HG02642 (cell line): ENCODE results near the gene MYOM1.

ENCODE experiments used
- ATAC-seq: cut with Tn5 transposase; IDR thresholded peaks from one replicate; pipeline ENCODE4 v1.9.1; 2021; ENCODE audit warnings: mild to moderate bottlenecking; ENCODE audit not compliant: unreplicated experiment, poor library complexity

The MYOM1 gene

DNA sequence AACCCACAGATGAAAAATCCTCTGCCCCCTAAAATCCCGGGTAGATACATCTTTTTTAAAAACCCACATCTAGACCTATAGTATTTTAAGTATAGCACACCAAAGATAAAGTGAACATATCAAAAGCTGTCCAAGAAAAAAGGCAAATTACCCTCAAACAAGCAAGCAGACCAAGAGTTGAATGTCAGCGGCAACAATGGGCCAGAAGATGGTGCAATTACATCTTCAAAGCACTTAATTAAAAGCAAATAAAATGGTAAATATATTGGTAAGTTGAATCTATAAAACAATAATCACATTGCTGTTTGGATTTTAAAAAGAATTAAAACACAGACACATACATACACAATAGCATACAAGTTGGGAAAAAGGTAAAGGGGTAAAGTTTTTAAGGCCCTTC is 98.5 kb downstream of the MYOM1 start:
- ATAC-seq: no peak

DNA sequence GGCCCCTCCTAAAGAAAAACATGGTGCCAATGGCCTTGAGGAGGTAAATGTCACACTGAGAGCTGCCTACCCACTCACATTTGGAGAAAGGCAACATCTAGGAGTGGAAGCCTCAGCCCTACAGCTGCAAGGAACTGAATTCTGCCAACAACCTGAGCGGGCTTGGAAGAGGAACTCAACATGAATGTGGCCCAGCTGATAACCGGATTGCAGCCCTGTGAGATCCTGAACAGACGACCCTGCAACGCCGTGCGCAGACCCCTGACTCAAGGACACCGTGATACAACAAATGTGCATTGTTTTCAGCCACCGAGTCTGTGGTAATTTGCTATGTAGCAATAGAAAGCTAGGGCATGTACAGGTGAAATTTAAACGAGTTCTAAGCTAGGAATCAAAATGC is 99.4 kb downstream of the MYOM1 start:
- ATAC-seq: no peak

DNA sequence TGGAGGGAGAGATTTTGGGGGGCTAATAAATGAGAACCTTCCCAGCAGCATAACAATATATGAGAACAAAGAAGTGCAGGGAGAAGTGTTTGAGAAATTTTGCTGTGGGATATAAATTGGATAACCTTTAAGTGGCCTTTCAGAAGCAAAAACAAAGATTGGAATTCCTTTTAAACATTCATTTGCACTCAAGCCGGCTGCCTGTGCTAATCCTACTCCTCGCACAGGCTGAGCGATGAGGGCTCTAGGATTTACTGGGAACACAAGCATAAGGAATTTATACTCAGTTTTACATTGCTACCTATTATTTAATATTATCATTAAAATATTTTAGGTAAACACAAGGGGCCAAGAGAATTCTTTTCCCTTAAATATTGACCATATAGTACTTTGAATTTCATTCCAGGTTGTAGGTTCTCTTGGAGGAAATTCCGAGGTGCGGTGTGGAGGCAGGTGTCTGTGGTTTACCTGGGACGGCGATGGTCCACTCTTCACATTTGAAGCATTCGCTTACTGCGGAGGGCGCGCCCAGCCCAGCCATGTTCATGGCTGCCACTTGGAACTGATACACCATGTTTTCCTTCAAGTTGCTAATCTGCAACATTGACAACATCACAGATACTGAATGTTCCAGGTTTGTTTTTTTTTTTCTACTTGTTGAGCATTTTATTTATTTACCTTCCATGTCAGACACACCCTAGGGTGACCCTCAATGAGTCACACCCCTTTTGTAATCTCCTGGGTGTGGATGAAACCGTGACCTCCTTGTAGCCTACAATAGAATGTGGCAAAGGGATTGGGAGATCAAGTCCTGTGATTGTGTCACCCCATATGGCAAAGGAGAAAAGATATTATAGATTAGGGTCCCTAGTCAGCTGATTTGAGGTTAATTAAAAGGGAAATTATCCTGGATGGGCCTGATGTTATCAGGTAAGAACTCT is 100.1 kb downstream of the MYOM1 start:
- no peak for ATAC-seq

DNA sequence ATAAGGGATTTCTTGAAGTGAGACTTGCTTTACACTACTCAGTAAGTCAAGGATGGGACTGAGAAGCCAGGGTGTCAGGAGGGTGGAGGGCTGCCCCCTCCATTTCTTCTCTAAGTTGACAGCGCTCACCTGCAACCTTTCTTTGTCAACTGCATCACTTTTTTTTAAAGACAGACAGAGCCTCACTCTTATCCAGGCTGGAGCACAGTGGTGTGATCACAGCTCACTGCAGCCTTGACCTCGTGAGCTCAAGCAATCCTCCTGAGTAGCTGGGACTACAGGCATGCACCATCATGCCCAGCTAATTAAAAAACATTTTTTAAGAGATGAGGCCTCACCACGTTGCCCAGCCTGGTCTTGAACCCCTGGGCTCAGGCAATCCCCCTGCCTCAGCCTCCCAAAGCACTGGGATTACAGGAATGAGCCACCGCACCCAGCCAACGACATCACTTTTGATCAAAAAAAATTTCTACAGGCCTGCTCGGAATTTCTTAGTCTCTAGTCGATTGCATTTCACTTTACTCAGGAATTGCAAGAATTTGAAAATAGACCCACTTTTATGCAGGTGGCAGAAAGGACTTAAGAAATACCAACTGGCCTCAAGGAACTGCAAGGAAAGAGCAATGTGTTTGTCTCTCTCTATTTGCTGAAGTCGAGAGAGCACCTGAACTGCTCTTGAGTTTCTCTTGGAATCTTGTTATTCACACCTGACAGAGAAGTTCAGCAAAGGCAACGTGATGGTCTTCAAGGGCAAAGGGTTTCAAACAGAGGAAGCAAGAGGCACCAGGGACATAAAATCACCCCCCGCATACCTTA is 101.4 kb downstream of the MYOM1 start:
- no peak for ATAC-seq

DNA sequence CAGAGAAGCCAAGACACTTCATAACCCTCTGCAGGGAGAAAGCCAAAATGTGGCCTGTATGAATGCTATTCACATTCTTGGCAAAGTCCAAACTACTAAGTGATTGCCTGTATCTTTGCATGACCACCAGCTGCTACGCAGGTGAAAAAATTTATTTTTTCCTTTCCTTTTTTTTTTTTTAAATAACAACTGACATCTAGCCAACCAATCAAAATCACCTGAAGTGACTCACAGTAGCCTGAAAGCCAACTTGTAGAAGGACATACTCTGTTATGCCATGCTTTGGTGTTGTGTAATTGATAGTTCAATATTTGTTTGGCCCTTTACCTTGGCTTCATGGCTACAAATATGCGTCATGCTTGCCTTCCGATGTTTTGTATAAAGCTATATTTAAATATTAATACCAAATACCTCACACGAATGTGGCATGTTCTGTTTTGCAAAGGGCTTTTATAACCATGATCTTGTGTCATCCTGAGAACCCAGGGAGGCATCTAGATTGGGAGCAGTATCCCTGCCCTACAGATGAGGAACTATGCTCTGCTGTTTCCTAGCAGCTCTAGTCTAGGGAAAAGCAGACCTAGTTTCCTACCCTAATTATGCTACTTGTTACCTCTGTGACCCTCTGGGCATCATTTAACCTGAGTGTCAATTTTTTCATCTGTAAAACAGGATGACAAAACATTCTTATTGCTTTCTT is 102.1 kb downstream of the MYOM1 start:
- ATAC-seq: no peak

DNA sequence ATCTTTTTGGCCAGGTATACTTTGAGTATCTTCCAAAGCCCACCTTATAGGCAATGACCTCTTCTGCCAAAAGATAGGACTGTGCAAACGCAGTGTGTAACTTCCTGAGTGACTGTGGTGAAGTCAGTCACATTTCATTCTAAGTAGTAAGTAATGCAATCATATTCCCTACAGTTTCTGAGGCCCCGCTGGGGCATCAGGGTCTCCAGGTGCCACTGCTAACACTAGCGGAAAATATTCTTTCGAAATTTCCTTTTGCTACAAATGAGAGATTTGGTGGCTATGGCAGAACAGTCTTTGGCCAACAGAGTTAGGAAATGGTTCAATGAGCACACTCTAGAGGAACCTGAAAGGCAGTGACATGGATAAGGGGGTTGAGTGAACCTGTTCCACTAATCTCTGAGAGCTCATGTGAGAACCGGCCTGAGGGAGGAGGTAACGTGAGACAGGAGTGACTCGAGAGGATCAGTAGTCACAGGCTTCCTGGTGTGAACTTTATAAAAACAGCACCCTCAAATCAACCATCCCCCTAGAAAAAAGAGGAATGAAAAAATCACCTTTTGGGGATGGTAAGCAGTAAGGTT is 104.2 kb downstream of the MYOM1 start:
- ATAC-seq: no peak

DNA sequence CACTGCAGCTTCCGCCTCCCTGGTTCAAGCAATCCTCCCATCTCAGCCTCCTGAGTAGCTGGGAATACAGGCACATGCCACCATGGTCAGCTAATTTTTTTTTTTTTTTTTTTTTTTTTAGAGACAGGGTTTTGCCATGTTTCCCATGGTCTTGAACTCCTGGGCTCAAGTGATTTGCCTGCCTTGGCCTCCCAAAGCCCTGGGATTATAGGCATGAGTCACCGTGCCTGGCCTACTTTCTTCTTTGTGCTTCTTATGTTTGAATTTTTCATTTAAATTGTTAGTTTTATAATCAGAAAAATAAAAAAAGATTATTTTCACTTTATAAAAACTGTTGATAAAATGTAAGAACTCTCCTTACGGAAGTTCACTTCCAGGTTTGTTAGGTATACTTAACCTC is 105.3 kb downstream of the MYOM1 start:
- ATAC-seq: no peak

DNA sequence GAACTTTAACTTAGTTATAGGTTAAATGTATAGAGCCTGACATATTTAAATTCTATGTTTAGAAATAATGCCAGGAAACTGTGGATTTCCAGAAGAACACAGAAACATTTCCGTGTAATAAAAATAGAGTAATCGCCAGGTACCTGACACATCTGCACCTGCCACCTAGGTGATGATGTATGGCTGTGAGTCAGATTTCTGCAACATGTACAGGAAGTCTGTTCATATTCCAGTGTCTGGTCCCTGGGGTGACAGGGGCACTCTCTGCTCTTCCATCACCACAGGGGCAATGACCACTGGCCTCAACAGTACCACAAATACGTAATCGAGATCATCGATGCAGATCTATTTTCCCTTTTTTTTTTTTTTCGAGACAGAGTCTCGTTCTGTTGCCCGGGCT is 105.7 kb downstream of the MYOM1 start:
- no peak for ATAC-seq

DNA sequence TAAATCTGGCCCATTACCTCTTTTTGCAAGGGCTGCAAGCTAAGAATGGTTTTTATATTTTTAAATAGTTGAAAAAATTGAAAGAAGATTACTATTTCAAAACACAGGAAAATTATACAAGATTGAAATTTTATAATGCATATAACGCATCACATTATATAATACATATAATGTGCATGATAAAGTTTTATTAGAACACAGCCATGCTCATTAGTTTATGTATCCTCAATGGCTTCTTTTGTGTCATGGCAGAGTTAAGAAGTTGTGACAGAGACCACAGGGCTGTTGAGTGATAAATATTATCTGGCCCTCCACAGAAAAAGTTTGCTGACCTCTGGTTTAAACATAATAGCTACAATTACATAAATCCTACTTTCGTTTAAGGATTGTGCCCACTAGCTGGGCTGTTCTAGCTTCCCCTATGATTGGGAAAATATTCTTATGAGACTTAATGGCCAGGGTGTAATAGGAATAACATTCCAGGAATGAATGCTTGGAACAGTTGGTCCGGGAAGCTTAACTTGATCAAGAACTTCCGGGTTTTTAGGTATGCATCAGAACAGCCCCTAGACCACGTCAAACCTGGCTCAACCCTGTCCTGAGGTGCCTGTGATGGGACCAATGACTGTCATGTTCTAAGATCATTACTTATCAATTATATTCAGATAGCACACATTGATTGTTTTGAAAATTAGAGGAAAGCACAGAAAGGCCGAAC is 108.1 kb downstream of the MYOM1 start:
- no peak for ATAC-seq

DNA sequence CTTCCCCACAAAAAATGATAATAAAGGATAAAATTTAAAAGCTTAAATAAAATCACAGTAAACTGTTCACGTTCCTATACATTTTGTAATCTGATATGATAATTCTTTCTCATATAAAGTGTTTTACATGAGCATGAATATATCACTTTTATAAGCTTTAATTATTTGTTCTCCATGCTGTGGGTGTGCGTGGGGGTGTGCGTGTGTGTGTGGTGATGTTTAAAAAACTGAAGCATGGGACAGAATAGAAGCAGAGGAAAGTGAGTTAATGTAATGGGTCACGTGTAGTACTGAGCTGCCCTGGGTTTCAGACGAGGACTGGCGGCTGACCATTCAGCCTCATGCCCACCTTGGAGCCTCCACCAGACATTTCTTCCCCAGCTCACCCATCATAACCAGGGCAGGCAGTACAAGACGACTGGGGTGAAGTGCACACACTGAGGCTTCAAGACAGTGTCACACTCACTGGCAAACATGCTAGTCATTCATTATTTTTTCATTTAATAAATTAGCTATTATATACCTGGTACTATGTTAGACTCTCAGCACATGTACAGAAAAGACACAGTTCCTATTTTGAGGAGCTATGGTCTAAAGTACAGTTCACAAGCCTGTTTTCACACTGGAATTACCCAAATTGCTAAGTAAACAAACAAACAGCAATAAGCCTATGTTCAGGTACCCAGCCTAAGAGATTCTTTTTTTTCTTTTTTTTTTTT is 109.6 kb downstream of the MYOM1 start:
- no peak for ATAC-seq

DNA sequence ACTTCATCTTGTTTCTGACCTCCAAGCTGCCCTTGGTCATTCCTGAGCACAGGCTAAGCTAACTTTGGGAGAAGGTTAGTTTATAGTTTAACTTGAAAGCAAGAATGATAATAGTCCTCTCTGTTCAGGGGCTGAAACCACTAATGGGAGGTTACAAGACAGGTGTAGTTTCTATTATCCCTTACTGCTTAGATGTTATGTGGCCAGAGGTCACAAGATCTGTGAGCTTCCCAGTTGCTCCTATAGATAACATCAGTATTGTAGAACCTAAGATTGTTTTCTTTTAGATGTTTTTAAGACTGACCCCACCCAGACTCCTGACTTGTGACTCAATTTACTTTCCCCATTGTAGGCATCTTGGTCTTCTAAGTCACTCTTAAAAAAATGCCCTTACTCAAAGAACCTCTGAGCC is 112.0 kb downstream of the MYOM1 start:
- no peak for ATAC-seq

DNA sequence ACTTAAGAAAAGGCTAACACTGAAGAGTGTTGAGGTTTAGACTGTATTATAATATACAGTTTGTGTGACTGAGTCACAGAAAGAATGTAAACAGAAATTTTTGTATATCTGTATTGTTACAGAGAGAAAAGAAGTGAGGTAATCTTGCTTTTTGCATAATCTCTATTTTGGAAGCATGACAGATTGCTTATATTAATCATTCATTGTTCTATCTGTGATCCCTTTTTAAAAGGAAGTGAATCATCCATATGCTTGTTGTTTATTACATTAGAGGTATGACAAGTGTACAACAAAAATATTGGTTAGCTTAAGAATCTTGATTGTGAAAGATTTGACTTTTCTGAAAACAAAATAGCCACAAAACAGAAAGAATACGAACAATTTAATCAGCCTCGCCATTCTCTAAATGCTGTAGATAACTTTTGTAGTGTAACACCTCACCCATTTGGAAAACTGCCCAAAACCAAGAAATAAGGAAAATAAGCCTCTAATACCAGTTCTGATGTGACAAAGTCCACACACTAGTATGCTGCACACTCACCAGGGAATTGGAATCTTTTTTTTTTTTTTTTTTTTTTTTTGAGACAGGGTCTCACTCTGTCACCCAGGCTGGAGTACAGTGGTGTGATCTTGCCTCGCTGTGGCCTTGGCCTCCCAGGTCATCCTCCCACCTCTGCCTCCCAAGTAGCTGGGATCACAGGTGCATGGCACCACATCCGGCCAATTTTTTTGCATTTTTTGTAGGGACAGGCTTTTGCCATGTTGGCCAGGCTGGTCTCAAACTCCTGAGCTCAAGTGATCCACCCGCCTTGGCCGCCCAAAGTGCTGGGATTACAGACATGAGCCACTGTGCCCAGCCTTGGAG is 115.3 kb downstream of the MYOM1 start:
- no peak for ATAC-seq

DNA sequence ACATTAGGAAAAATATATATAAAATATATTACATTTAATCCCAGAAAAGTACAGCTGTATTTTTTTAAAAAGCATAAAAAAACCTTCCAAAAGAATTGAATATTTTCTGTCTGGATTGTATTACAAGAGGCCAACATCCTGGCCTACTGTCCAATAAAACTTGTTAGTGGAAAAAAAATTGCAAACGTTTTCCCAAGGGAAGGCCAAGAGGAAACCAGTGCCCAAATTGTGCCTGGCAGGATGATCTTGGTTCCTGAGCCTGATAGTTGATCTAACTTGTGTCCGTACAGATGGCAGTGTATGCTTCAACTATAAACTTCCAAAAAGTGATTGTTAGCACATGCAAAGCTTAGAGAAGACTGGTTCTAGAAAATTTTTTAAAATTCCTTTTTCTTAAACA is 116.2 kb downstream of the MYOM1 start:
- no peak for ATAC-seq

DNA sequence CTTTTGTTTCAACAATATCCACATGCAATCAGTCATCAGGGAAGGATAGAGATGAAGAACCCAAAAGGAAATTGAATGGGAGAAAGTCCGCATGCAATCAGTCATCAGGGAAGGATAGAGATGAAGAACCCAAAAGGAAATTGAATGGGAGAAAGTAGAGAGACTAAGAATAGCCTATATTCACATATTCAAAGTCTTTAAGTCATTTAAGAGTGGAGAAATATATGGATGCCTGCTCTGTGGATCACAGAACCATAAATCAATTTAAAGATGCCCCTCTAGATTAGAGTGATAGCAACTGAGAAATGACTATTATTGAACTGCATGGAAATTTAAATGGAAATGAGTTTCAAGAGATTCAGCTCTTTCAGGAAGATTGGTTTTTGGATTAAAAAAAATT is 116.8 kb downstream of the MYOM1 start:
- ATAC-seq: no peak

DNA sequence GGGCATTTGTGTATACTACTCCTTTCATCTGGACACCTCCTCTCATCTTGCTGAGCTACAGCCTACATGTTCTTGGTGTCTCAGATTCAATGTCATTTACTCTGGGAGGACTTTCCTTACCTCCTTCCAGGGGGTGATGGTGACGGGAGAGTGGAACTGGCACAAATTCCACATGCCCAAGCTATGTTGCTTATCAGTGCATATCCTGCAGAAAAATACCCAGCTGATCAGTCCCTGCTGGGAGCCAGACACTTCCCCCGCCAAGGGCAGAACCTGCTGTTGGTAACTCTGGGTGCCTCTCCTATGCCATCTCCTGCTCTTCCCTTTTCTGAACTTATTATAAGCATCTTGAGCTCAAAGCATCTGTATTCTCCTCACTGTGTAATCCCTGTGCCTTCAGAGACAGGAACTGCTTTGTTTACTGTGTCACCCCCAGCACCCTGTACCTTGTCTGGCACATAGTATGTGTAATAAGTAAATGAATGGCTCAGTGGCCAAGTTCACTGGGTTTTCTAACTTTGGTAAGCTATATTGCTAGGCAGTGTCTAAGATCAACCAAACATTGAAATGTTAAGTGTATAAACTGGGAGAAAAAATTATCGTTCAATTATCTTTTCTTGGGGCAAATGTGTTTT is 119.2 kb downstream of the MYOM1 start:
- no peak for ATAC-seq

DNA sequence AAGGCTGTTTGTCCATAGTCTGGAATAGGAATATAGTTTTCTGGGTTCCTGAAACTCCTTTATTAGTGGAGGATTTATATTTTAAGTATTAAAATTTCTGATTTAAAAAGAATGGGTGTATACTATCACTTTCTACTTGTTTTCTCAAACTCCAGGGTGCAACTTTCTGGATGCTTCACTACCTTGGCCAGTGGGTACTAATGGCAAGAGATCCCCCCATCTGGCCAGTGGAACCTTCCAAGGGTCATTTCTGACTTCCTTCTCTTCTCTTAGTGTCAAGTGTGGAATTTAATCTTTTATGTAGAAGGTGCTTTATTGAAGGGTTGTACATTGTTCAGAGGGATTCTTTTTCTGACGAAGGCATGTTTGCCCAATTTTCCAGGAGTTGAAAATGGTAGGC is 120.4 kb downstream of the MYOM1 start:
- ATAC-seq: no peak

DNA sequence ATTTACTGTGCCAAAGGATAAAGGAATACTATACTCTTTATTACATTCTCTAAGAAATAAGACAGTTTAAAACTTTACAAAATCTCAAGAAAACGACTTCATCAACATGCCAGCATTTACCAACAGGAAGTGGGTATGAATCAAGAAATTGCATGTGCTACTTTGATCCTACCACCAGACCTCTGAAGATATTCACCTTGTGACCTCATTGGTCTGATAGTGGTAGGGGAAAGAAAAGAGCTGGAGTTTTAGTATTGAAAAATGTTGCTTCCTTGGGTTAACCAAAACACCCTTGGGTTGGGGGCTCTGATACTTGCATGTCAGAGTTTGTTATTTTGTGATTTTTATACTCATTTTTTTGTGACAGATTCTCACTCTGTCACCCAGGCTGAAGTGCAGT is 122.7 kb downstream of the MYOM1 start:
- no peak for ATAC-seq

DNA sequence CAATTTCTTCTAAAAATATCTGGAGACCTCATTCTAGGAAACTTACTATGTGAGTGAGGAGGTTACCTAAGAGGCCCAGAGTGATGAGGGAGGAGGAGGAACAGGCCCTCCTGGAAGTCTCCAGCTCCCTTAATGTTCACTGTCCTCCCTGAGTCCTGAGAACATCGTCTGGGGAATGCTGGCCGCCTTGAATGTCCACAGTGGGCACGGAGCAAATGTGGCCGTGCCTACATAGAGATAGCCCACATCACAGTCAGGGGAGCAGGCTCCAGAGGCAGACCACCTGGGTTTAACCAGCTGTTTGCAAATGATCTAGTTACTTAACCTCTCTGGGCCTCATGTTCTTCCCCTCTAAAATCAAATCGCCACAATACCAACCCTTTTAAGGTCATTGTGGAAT is 123.8 kb downstream of the MYOM1 start:
- ATAC-seq: no peak
